Adipose tissue (tissue), 3 donors: Measurements from ENCODE around the gene PYGO2. TPM values are rescaled to one million over a fixed set of nuclear protein-coding genes. Genes with fewer than 3 reads are reported as not detected.

Experiments
- H3K27ac ChIP-seq: one replicate; pipeline ENCODE4 v1.5.1; 2013; ENCODE audit warnings: low read depth, low read length
- WGBS, 3 donors: extraction: QIAGEN DNeasy Blood & Tissue Kit; methylation state at CpG; one replicate each; pipeline ENCODE4 v1.1.7; 2013; 5-methylcytosine and 5-hydroxymethylcytosine counted together
- polyA plus RNA-seq, 3 donors: library from polyadenylated mRNA; stranded (reverse); fragments of 200-250 nt; gene quantifications; one replicate each; pipeline ENCODE4 v1.2.3, GENCODE V29; 2013
- donor health status: healthy with polysubstance abuse.
- donor health status: Bipolar disorder and iron deficiency.
- donor health status: healthy.

PYGO2 gene
- polyA plus RNA-seq, 3 donors: 9.1 to 13.9 (median 13.4) TPM

GRCh38 chr1:154955039-154955717 is 6.4 kb downstream of the PYGO2 start:
- H3K27ac ChIP-seq: no peak overlapping the region
- WGBS, 3 donors: 10 to 21% (median 13%) methylated on average over 4 of the region's 4 CpGs

DNA sequence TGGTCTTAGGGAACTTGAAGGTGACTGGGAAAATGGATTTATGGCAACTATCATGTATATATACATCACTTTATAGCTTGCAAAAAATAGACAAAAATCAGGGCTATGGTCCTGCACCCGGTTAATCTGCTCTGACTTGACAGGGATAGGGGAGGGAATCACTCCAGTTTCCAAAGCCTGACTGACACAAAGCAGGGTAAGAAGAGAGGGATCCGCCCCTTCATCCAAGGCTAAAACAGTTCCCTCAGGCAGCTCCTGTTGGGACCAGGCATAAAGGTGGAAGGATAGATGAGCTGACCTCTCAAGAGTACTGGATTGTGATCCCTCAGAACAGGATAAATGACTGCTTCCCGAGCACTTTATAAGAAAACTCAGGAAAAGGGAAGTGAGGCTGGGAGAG is 7.0 kb downstream of the PYGO2 start:
- H3K27ac ChIP-seq: no peak overlapping the region
- 66 to 71% (median 67%) methylated on average over 3 of the region's 3 CpGs for WGBS, 3 donors

GRCh38 chr1:154953611-154954038 is 8.0 kb downstream of the PYGO2 start:
- WGBS, 3 donors: 65 to 84% (median 80%) methylated on average over 2 of the region's 2 CpGs
- no peak overlapping the region for H3K27ac ChIP-seq

DNA sequence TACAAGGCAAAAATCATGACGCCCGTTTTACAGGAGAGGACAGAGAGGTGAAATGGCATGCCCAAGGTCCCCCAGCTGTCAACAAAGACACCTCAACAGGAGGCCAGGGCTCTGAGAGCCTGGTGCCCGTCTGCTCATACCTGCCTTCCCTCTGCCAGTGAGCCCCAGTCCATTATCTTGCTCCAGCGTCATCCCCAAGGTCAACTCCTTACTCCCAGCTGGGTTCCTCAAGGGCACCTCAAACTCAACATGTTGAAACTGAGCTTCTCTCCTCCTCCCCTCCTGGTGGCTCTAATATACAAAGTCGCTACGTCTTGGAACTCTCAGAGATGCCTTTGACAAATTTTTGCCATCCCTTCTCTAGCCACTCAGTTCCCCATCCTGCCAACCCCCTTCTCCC is 8.9 kb downstream of the PYGO2 start:
- H3K27ac ChIP-seq: no peak overlapping the region
- WGBS, 3 donors: 74 to 82% (median 80%) methylated on average over 6 of the region's 6 CpGs

DNA sequence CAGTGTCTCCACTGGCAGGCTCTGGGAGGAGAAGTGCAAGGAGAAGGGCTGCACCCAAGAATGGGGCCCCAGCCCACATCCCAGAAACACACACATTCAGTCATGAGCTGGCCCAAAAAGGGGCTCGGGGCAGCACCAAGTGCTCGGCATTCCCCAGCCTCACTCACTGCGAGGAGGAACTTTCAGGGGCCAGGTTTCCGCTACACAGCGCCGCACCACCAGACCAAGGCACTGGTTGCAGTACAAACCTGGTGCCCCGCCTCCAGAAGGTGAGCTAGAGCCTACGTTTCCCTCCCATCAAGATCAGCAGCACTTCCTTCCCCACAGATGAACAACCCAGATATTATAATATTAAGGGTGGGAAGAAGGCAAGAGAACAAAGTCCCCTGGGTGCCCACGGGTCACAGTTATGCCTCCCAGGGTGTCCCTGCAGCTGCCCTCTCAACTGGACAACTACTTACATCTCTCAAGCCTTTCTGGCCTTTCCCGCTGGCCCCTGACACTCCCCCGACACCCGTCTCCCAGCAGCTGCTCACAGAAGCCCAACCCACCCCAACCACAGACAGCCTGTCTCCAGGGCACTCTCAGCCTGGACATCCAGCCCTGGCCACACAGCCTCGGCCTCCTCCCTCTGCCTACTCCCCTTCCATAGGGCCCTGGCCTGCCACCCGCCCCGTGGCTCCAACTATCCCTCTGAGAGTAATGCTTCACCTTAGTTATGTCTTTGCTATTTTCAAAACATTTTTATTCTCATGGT is 9.5 kb downstream of the PYGO2 start:
- 48 to 76% (median 56%) methylated on average over 15 of the region's 15 CpGs for WGBS, 3 donors

GRCh38 chr1:154948079-154948478 is 13.5 kb downstream of the PYGO2 start:
- WGBS, 3 donors: 93 to 96% (median 96%) methylated on average over 10 to 11 of the region's 11 CpGs
- no peak overlapping the region for H3K27ac ChIP-seq

More for the DNA sequence above, 9.5 kb downstream of the PYGO2 start:
- H3K27ac ChIP-seq: no peak overlapping the region

DNA sequence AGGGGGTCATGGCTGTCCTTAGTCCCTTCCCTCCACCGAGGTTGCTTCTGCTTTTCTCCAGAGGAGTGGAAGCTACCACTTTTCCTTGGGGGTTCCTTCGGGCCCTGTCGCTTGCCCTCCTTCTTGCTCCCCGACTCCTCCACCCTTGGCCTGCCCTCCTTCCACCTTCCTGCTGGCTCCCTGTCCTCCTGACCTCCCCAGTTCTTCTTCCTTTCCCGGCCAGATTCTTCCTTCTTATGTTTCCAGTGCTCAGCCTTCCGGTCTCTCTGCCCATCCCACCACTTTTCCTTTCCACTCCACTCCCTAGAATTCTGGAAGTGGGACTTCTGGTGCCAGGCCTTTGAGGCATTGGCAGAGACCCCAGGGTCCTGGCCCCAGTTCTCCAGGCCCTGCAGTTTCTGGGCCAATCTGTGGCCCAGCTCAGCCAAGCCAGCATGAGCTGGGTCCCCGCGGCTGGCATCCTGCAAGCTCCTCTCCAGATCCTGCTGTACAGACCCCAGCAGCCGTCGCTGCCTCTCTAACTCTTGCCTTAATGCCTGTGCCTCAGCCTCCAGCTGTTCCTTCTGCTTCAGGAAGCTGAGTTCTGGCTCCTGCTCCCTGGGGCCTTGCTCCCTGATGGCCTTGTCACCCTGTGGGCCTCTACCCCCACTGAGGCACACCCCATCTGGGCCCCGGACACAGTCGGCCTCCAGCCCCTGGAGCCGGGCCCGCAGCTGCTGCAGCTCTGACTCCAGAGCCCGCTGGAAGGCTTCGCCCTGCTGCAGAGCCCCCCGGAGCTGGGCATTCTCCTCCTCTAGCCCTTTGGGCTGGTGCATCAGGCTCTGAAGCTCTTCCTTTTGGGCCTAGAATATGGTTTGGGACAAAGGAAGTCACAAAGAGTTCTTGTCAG is 15.4 kb downstream of the PYGO2 start:
- WGBS, 3 donors: 76 to 86% (median 79%) methylated on average over 15 to 17 of the region's 17 CpGs

DNA sequence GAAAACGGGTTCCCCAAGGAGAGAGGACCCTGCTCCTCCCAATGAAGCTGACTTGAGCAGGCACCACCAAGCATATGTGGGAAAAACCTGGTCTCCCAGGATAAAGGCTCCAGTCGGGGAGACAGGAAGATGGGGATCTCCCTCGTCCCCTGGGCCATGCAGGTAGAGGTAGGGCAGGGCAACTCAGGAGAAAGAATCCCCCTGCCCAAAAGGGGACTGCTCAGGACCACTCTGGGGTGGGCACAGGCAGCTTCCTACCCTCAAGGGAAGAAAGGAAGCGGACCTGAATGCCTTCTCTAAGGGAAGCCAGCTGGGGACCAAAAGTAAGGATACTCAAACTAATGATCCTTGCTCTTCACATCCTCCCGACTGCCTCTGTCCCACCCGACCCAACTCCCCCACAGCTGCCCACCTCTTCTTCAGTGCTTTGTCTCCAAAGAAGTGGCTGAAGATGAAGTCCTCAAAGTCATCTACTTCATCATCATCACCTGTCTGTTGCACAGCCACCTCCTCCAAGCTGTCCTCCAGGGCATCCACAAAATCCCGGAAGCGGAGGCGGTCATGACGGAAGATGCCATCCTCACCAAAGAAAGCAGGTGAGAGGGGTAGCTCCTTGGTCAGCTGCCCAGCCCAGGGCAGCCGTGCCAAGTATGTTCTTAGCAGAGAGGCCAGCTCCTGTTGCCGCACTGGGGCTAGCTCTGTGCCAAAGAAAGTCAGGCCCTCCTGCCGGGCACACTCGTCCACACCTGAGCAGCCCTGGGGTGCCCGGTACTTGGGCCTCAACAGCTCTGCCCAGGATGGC is 16.2 kb downstream of the PYGO2 start:
- WGBS, 3 donors: 81 to 84% (median 83%) methylated on average over 15 of the region's 15 CpGs

More for the DNA sequence above, 15.4 kb downstream of the PYGO2 start:
- no peak overlapping the region for H3K27ac ChIP-seq

DNA sequence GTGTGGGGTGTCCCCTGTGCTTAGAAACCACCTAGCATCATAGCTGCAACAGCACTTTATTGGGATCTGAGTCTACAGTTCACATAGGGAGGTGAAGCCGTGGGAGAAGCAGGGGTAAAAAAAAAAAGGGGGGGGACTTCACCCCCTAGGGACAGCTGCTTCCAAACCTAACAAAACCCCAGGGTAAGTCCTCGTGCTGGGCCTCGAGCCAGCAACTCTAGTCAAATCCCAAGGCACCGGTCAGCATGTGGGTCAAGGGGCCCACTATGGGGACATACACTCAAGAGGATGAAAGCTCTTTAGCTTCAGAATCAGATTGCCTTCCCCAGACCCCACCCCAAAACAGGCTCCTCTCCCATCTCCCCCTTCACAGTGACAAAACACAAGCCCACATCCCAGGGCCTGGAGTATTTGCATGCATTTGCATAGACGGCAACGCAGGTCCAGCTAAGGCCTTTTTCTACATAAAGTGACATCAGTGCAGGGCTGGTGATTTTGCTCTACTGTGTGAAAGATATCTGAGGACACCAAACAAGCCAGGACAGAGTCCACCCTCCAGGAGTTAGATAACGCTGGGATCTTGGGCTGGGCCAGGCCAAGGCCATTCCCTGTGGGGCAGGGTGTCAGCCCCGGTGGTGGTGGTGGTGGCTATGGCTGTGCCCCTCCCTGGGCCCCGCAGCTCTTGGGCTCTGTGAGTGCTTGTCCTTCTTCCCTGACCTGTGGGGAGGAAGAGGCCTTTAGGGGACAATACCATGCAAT is 17.0 kb downstream of the PYGO2 start:
- no peak overlapping the region for H3K27ac ChIP-seq
- 36 to 50% (median 46%) methylated on average over 9 of the region's 9 CpGs for WGBS, 3 donors

More for the DNA sequence above, 16.2 kb downstream of the PYGO2 start:
- no peak overlapping the region for H3K27ac ChIP-seq

DNA sequence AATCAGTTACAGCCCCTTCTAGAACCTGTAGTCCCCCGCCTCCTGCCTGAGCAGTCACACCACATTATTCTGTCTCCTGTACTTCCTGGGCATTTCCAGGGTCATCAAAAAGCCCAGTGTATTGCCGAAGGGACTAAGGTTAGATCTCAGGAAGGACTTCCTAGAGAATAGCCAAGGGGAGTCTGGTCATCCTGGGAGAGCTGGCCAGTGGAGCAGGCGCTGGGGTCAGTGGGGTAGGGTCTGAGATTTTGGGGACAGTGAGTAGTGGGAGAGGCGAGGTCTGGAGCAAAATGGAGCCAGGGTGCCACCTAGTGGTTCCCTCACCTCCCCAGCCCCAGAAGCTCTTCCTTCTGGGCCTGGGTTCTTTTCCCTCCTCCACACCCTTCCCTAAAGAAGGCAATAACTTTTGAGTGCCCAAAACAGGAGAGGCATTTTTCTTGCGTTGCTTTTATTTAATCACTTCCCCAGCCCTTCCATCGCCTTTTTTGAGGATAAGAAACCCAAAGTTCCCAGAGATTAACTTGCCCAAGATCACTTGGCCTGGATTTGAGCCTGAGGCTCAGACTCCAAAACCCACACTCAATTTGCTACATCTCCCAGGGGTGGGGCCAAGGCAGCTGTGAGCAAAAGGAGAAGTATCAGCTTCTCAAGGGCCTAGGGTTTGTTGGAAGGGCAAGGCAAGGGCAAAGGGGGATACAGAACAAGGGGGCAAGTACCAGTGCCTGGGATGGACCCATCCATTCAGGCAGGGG is 17.8 kb downstream of the PYGO2 start:
- no peak overlapping the region for H3K27ac ChIP-seq

DNA sequence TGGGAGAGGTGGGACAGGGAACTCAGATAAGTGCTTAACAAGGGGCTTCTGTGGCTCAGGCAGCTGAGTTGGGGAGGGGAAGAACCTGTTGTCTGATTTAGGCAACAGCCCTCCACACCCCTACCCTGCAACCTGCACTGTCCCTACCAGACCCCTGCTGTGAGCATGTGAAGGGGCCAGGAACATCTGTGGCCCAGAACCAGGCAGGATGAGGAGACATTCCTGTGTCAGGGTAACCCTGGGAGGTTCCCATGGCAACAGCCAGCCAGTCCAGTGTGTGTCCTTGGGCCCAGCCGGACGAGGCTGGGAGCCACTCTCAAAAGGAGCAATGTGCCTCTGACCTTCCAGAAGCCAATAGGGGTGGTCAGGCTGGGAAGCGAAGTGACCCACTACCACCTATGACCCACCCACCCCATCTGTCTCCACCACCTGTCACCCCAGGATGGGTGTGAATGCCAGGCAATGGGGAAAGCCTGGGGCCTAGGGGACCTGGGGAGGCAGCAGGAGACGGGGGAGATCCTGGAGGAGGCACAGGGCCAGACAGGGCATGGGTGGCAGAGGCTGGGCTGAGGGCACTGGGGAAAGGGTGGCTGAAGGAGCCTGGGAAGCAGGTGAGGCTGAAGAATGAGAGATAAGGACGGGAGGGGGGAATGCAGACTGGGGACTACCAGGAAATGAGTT is 20.1 kb downstream of the PYGO2 start:
- H3K27ac ChIP-seq: no peak overlapping the region
- 24 to 59% (median 59%) methylated on average over 5 of the region's 5 CpGs for WGBS, 3 donors

More for the DNA sequence above, 17.8 kb downstream of the PYGO2 start:
- WGBS, 3 donors: 34 to 39% (median 38%) methylated on average over 6 of the region's 6 CpGs

DNA sequence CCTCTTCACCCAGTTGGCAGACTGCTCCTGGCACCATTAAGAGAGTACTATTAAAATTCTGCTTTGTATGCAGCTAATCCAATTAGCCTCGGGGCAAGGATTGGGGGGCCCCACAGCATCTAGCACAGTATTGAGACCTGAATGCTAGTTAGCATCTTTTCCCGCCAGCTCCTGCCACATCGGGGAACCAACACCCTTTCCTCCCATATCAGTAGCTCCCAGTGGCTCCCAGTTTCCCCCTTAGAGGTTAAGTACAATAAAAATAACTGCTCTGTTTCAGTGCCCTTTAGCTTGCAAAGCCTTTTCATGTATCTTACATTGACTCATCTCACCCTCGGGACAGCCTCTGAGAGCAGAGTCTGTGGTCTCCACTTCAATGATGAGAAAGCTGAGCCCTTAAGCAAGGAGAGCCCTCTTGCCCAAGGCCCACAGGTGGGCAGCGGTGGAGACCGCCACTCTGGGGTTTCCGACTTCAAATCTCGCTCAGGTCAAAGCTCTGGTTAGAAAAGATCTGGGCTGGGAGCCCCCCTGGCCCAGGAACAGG is 20.9 kb downstream of the PYGO2 start:
- 66 to 83% (median 71%) methylated on average over 8 of the region's 8 CpGs for WGBS, 3 donors
- no peak overlapping the region for H3K27ac ChIP-seq

DNA sequence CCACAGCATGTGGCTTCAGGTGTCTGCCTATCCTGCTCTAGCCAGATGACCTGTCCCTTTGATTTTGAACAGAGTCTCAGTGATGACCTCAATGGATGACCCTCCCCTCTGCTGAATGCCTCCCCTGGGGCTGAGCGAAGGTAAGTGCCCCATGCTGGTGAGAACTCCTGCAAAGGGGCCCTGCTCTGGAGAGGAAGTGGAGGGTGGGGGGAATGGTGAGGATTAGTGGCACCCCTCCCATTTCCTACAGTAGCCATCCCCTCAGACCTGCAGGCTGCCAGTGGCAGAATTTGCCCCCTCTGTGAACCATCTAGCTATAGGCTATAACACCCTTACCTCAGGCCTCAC is 21.4 kb downstream of the PYGO2 start:
- no peak overlapping the region for H3K27ac ChIP-seq
- 66 to 100% (median 82%) methylated on average over 1 of the region's 1 CpG for WGBS, 3 donors

- 92 to 98% (median 96%) methylated on average over 7 of the region's 7 CpGs for WGBS, 3 donors
- H3K27ac ChIP-seq: no peak overlapping the region
Observed at GRCh38 chr1:154938604-154939399, 22.8 kb downstream of the PYGO2 start.

DNA sequence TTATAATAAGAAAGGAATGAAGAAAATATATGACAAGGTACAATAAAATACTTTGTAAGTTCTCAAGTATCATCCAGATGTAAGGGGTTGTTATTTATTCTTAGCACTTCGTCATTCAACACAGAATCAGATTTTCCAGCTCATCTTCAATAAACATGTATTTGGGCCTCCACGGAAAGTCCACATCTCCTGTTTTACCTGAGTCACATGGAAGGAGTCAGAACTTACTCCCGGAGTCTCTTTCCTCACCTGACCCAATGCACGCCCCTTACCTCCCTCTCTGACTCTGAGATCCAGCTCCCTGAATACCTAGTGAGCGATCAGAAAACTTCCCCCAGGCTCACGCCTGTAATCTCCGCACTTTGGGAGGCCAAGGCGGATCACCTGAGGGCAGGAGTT is 23.6 kb downstream of the PYGO2 start:
- 78 to 92% (median 90%) methylated on average over 8 of the region's 8 CpGs for WGBS, 3 donors
- H3K27ac ChIP-seq: peak overlapping the region; percentile 84
